IgD-negative memory B cell (primary cell): ENCODE data around the gene IGHMBP2. TPM values are rescaled to one million over a fixed set of nuclear protein-coding genes. Genes with fewer than 3 reads are reported as not detected.

ENCODE experiments used
- H3K27ac Mint-ChIP-seq, 3 donors: one replicate each; pipeline ENCODE4 v1.8.0; 2020 to 2022; ENCODE audit warnings: mild to moderate bottlenecking in 3 of 3, mixed read lengths in 3 of 3, moderate library complexity in 1 of 3
- H3K27me3 Mint-ChIP-seq: one replicate; pipeline ENCODE4 v1.8.0; 2021; ENCODE audit warnings: mixed read lengths
- H3K36me3 Mint-ChIP-seq: one replicate; pipeline ENCODE4 v1.8.0; 2020; ENCODE audit warnings: mild to moderate bottlenecking, mixed read lengths
- H3K4me1 Mint-ChIP-seq, 3 donors: one replicate each; pipeline ENCODE4 v1.8.0; 2020 to 2022; ENCODE audit warnings: mixed read lengths in 3 of 3, mild to moderate bottlenecking in 1 of 3
- H3K4me3 Mint-ChIP-seq, 4 donors: one replicate each; pipeline ENCODE4 v1.8.0; 2020 to 2022; ENCODE audit warnings: mild to moderate bottlenecking in 4 of 4, mixed read lengths in 4 of 4, moderate library complexity in 3 of 4
- H3K9me3 Mint-ChIP-seq, 3 donors: one replicate each; pipeline ENCODE4 v1.8.0; 2020 to 2021; ENCODE audit warnings: mixed read lengths in 3 of 3, mild to moderate bottlenecking in 1 of 3
- polyA plus RNA-seq: library from polyadenylated mRNA; unstranded; fragments of 300-500 nt; fragmentation: Illumina TruSeq; gene quantifications from one replicate; pipeline ENCODE4 v1.2.3, GENCODE V29; 2021

Gene IGHMBP2
- polyA plus RNA-seq, 1 donor from 2014 or later, result 11.3 TPM

- Mint-ChIP-seq H3K4me1 (peaks cover 20 to 34% (median 24%) of the 10 kb centered on the region in 3 donors), H3K9me3 (no peaks in the 10 kb centered on the region), H3K27ac (peak overlapping the region in 2 of 3 donors; percentile 93 to 97), H3K27me3 (no peaks in the 10 kb centered on the region), H3K36me3 (peaks cover 6% of the 10 kb centered on the region), H3K4me3 (peak overlapping the region; percentile 95 to 99 (median 97))
These were observed 657 bp downstream of the IGHMBP2 start for GRCh38 chr11:68904248-68904847.

GRCh38 chr11:68905421-68906360 is 2.0 kb downstream of the IGHMBP2 start:
- Mint-ChIP-seq H3K4me1 (peaks cover 20 to 34% (median 24%) of the 10 kb centered on the region in 3 donors), H3K36me3 (peaks cover 4% of the 10 kb centered on the region), H3K9me3 (no peaks in the 10 kb centered on the region), H3K27ac (peak overlapping the region in 1 of 3 donors; percentile 35), H3K27me3 (no peaks in the 10 kb centered on the region), H3K4me3 (peak overlapping the region; percentile 67 to 96 (median 78))

- peaks cover 9 to 18% (median 11%) of the 10 kb centered on the region in 3 donors for H3K4me1 Mint-ChIP-seq
- no peaks in the 10 kb centered on the region for H3K9me3 Mint-ChIP-seq
- H3K4me3 Mint-ChIP-seq, result peak overlapping the region in 1 of 4 donors; percentile 62
- H3K27me3 Mint-ChIP-seq, result no peaks in the 10 kb centered on the region
- H3K27ac Mint-ChIP-seq, result no peak overlapping the region
- peaks cover 4% of the 10 kb centered on the region for H3K36me3 Mint-ChIP-seq
These were observed 4.6 kb downstream of the IGHMBP2 start for GRCh38 chr11:68908273-68908672.

GRCh38 chr11:68910965-68911364 is 7.3 kb downstream of the IGHMBP2 start:
- Mint-ChIP-seq H3K4me3 (no peak overlapping the region), H3K4me1 (no peaks in the 10 kb centered on the region), H3K27me3 (no peaks in the 10 kb centered on the region), H3K9me3 (no peaks in the 10 kb centered on the region), H3K36me3 (peaks cover 5% of the 10 kb centered on the region), H3K27ac (no peak overlapping the region)

GRCh38 chr11:68911731-68912130 is 8.0 kb downstream of the IGHMBP2 start:
- Mint-ChIP-seq H3K4me3 (no peak overlapping the region), H3K27ac (no peak overlapping the region), H3K9me3 (no peaks in the 10 kb centered on the region), H3K36me3 (peaks cover 5% of the 10 kb centered on the region), H3K4me1 (no peaks in the 10 kb centered on the region), H3K27me3 (no peaks in the 10 kb centered on the region)

GRCh38 chr11:68912254-68912653 is 8.6 kb downstream of the IGHMBP2 start:
- Mint-ChIP-seq H3K27ac (no peak overlapping the region), H3K9me3 (no peaks in the 10 kb centered on the region), H3K27me3 (no peaks in the 10 kb centered on the region), H3K36me3 (peaks cover 5% of the 10 kb centered on the region), H3K4me3 (peak overlapping the region in 1 of 4 donors; percentile 22), H3K4me1 (no peaks in the 10 kb centered on the region)

GRCh38 chr11:68913188-68913587 is 9.5 kb downstream of the IGHMBP2 start:
- no peaks in the 10 kb centered on the region for H3K27me3 Mint-ChIP-seq

GRCh38 chr11:68914761-68915160 is 11.1 kb downstream of the IGHMBP2 start:
- H3K9me3 Mint-ChIP-seq, result no peaks in the 10 kb centered on the region
- H3K4me1 Mint-ChIP-seq, result no peaks in the 10 kb centered on the region
- H3K4me3 Mint-ChIP-seq, result no peak overlapping the region
- H3K27ac Mint-ChIP-seq, result no peak overlapping the region
- no peaks in the 10 kb centered on the region for H3K27me3 Mint-ChIP-seq
- H3K36me3 Mint-ChIP-seq, result peaks cover 4% of the 10 kb centered on the region

More at GRCh38 chr11:68913188-68913587, 9.5 kb downstream of the IGHMBP2 start:
- Mint-ChIP-seq H3K4me1 (no peaks in the 10 kb centered on the region), H3K36me3 (peaks cover 4% of the 10 kb centered on the region), H3K27ac (no peak overlapping the region), H3K4me3 (no peak overlapping the region), H3K9me3 (no peaks in the 10 kb centered on the region)

GRCh38 chr11:68916439-68916838 is 12.7 kb downstream of the IGHMBP2 start:
- no peaks in the 10 kb centered on the region for H3K27me3 Mint-ChIP-seq
- no peaks in the 10 kb centered on the region for H3K9me3 Mint-ChIP-seq
- no peak overlapping the region for H3K4me3 Mint-ChIP-seq
- H3K27ac Mint-ChIP-seq, result no peak overlapping the region
- H3K36me3 Mint-ChIP-seq, result peaks cover 4% of the 10 kb centered on the region
- H3K4me1 Mint-ChIP-seq, result no peaks in the 10 kb centered on the region

- Mint-ChIP-seq H3K36me3 (peaks cover 33% of the 10 kb centered on the region), H3K9me3 (peaks cover 5 to 14% (median 13%) of the 10 kb centered on the region in 3 donors), H3K27ac (no peak overlapping the region), H3K27me3 (no peaks in the 10 kb centered on the region), H3K4me1 (peaks cover 6 to 10% (median 7%) of the 10 kb centered on the region in 3 donors), H3K4me3 (no peak overlapping the region)
These were observed 19.9 kb downstream of the IGHMBP2 start for GRCh38 chr11:68923614-68924013.

- no peak overlapping the region for H3K27ac Mint-ChIP-seq
- H3K4me1 Mint-ChIP-seq, result peaks cover 6 to 10% (median 7%) of the 10 kb centered on the region in 3 donors
- H3K4me3 Mint-ChIP-seq, result no peak overlapping the region
- peaks cover 35% of the 10 kb centered on the region for H3K36me3 Mint-ChIP-seq
- peaks cover 5 to 14% (median 13%) of the 10 kb centered on the region in 3 donors for H3K9me3 Mint-ChIP-seq
- H3K27me3 Mint-ChIP-seq, result no peaks in the 10 kb centered on the region
These were observed 20.6 kb downstream of the IGHMBP2 start for GRCh38 chr11:68924073-68924925.

GRCh38 chr11:68925611-68926010 is 21.9 kb downstream of the IGHMBP2 start:
- Mint-ChIP-seq H3K4me3 (no peak overlapping the region), H3K27ac (no peak overlapping the region), H3K27me3 (no peaks in the 10 kb centered on the region), H3K9me3 (peaks cover 5 to 14% (median 13%) of the 10 kb centered on the region in 3 donors), H3K36me3 (peaks cover 44% of the 10 kb centered on the region), H3K4me1 (peaks cover 6 to 10% (median 7%) of the 10 kb centered on the region in 3 donors)

- peaks cover 44% of the 10 kb centered on the region for H3K36me3 Mint-ChIP-seq
- H3K9me3 Mint-ChIP-seq, result peaks cover 5 to 14% (median 13%) of the 10 kb centered on the region in 3 donors
- no peak overlapping the region for H3K4me3 Mint-ChIP-seq
- peaks cover 6 to 10% (median 7%) of the 10 kb centered on the region in 3 donors for H3K4me1 Mint-ChIP-seq
- H3K27me3 Mint-ChIP-seq, result no peaks in the 10 kb centered on the region
- peak overlapping the region in 2 of 3 donors; percentile 10 to 53 for H3K27ac Mint-ChIP-seq
These were observed 23.8 kb downstream of the IGHMBP2 start for GRCh38 chr11:68927280-68928135.
